H1 (cell line): ENCODE data around the gene SLC39A11. TPM values are rescaled to one million over a fixed set of nuclear protein-coding genes. Genes with fewer than 3 reads are reported as not detected.

ENCODE experiments used
- CHD7 ChIP-seq: fragments of 300-600 bp; sonication (generic); IDR thresholded peaks from 2 replicates; pipeline ENCODE4 v1.7.1; 2012; ENCODE audit warnings: low read length, moderate library complexity, mild to moderate bottlenecking, inconsistent platforms; ENCODE audit not compliant: insufficient replicate concordance
- polyA plus RNA-seq, 7 experiments: library from polyadenylated mRNA; depleted of rRNA in 3 of 7; stranded (reverse) in 5 of 7; unstranded in 2 of 7; fragments of >200 nt in 5 of 7; fragments of 200-250 nt in 2 of 7; gene quantifications; 1 replicate in 5 of 7; 2 replicates in 1 of 7; 4 replicates in 1 of 7; pipeline versions ENCODE4 v1.2.1 to v1.2.3, GENCODE V29; 2011 to 2013; ENCODE audit warnings: missing spikeins in 2 of 7, mixed read lengths in 2 of 7
- total RNA-seq: library from RNA; stranded (reverse); fragmentation: NEBNext Ultra II Directional; extraction: Animal tissue kit (Norgen Biotek cat#: 25700); gene quantifications from 2 replicates; pipeline ENCODE4 v1.2.1, GENCODE V29; 2021

SLC39A11 gene
- total and polyA plus RNA-seq, 2 of the 8 experiments (the other 6 are each of a cell fraction or from before 2014, with no cell fraction given): 12.2 to 19.6 TPM

DNA sequence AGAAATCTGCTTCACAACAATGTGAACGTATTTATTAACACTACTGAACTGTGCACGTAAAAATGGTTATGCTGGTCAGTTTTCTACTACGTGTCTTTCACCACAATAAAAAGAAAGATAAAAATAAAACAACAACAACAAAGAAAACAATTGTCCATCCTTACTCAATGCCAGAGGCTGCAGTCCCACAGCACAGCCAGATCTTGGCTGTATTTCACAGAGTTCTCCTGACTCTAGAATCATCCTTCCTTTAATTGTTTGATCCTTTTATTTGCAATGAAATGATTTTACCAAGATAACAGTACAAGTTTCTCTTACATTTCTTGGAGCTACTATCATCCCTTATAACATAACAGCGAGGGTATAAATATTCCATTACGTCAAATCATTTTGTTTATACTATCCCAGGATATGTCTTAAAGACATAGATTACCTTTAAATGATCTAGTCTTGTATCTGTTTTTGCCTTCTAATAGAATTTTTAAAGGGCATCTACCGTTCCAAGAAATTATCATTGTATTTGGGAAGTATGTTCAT is 103.3 kb downstream of the SLC39A11 start (continued):
- no peak for TF ChIP-seq CHD7
- TF ChIP-seq, all 59 proteins: peak for 0
